Measurements from ENCODE around the gene SLC30A4. TPM values are rescaled to one million over a fixed set of nuclear protein-coding genes. Genes with fewer than 3 reads are reported as not detected.
A peak's percentile ranks its signal among the peaks of the same experiment; 100 is the strongest.

The SLC30A4 gene
- total RNA-seq = 1 to 10 TPM; 3.6 to 3.8 TPM
- polyA plus RNA-seq = 1 to 10 TPM; 2.5 to 2.8 TPM

GRCh38 chr15:45522328-45523165, at the start of gene SLC30A4:
Gene SLC30A4, minus strand, starts transcription at chr15:45522755. Its CDS starts 401 bp downstream, at chr15:45522354.
- peak; percentile 68 to 75 (median 69) for DNase-seq
- Mint-ChIP-seq H3K4me3 (peak within 1 kb of the TSS; percentile 87 to 96 (median 94)), H3K27ac (peak within 1 kb of the TSS; percentile 36 to 93 (median 88)), H3K4me1 (peaks cover 18 to 28% (median 21%) of the 10 kb centered on the region in 4 donors), H3K9me3 (no peaks in the 10 kb centered on the region), H3K36me3 (peaks cover 6 to 14% of the 10 kb centered on the region in 2 donors), H3K27me3 (no peaks in the 10 kb centered on the region)
- H3K27me3 ChIP-seq (ENCODE audit: insufficient read depth, low read length) = no peaks in the 10 kb centered on the region
- H3K9me3 ChIP-seq (ENCODE audit: control insufficient read depth in 1 of 2, low read length in 2 of 2) = no peaks in the 10 kb centered on the region
- intact Hi-C loops (cut with micrococcal nuclease) = loop anchor here (1.0 to 2.0 kb wide), 6 partner anchors 64 to 324 kb away; partner anchors contain the start of gene BLOC1S6
- peaks cover 15% of the 10 kb centered on the region for H3K4me1 ChIP-seq (ENCODE audit: insufficient read depth, low read length)
- peak within 1 kb of the TSS; percentile 62 to 82 for H3K4me3 ChIP-seq (ENCODE audit: low read length in 2 of 2)
- peak within 1 kb of the TSS; percentile 54 for H3K27ac ChIP-seq (ENCODE audit: low read depth, low read length)
- CTCF ChIA-PET (ENCODE audit: partially characterized antibody) = interaction anchor here (1.0 to 1.2 kb wide), 3 partner anchors 13 to 64 kb away, joined by 3 to 5 read pairs (median 4); no protein-coding TSS in a partner anchor
- POLR2A ChIA-PET (ENCODE audit: partially characterized antibody) = interaction anchor here (1.9 to 2.6 kb wide), 2 partner anchors 64 to 113 kb away, joined by 5 to 8 read pairs; partner anchors contain the start of genes BLOC1S6 and SQOR
- no peaks in the 10 kb centered on the region for H3K36me3 ChIP-seq (ENCODE audit: insufficient read depth, low read length)

GRCh38 chr15:45555934-45556608, 33.5 kb upstream of the SLC30A4 start:
- H3K36me3 Mint-ChIP-seq = no peaks in the 10 kb centered on the region
- ChIA-PET POLR2A (ENCODE audit: partially characterized antibody) (no interaction called here), CTCF (ENCODE audit: partially characterized antibody) (interaction anchor here (2.1 kb wide), 1 partner anchor 58 kb away, joined by 7 read pairs; no protein-coding TSS in a partner anchor)
- H3K4me3 Mint-ChIP-seq = no peak overlapping the region
- no peaks in the 10 kb centered on the region for H3K4me1 ChIP-seq (ENCODE audit: insufficient read depth, low read length)
- no peaks in the 10 kb centered on the region for H3K36me3 ChIP-seq (ENCODE audit: insufficient read depth, low read length)
- intact Hi-C loops (cut with micrococcal nuclease) = no loop called here
- H3K27me3 Mint-ChIP-seq = peaks cover 18 to 19% of the 10 kb centered on the region in 2 donors
- no peak overlapping the region for H3K27ac Mint-ChIP-seq
- H3K4me3 ChIP-seq (ENCODE audit: low read length in 2 of 2) = no peak overlapping the region
- no peak overlapping the region for H3K27ac ChIP-seq (ENCODE audit: low read depth, low read length)
- no peaks in the 10 kb centered on the region for H3K4me1 Mint-ChIP-seq
- peaks cover 3% of the 10 kb centered on the region for H3K27me3 ChIP-seq (ENCODE audit: insufficient read depth, low read length)
- no peaks in the 10 kb centered on the region for H3K9me3 ChIP-seq (ENCODE audit: control insufficient read depth in 1 of 2, low read length in 2 of 2)
- no peaks in the 10 kb centered on the region for H3K9me3 Mint-ChIP-seq
- no peak for DNase-seq

GRCh38 chr15:45551676-45552075, 29.1 kb upstream of the SLC30A4 start:
- ChIA-PET CTCF (ENCODE audit: partially characterized antibody) (no interaction called here), POLR2A (ENCODE audit: partially characterized antibody) (no interaction called here)
- Mint-ChIP-seq H3K36me3 (no peaks in the 10 kb centered on the region), H3K4me1 (no peaks in the 10 kb centered on the region), H3K27me3 (peaks cover 11 to 14% of the 10 kb centered on the region in 2 donors), H3K27ac (no peak overlapping the region), H3K9me3 (no peaks in the 10 kb centered on the region), H3K4me3 (no peak overlapping the region)
- intact Hi-C loops (cut with micrococcal nuclease) = no loop called here
- no peak overlapping the region for H3K4me3 ChIP-seq (ENCODE audit: low read length in 2 of 2)
- no peaks in the 10 kb centered on the region for H3K36me3 ChIP-seq (ENCODE audit: insufficient read depth, low read length)
- no peaks in the 10 kb centered on the region for H3K4me1 ChIP-seq (ENCODE audit: insufficient read depth, low read length)
- no peaks in the 10 kb centered on the region for H3K9me3 ChIP-seq (ENCODE audit: control insufficient read depth in 1 of 2, low read length in 2 of 2)
- H3K27ac ChIP-seq (ENCODE audit: low read depth, low read length) = no peak overlapping the region
- DNase-seq = no peak
- no peaks in the 10 kb centered on the region for H3K27me3 ChIP-seq (ENCODE audit: insufficient read depth, low read length)

GRCh38 chr15:45550436-45550835, 27.9 kb upstream of the SLC30A4 start:
- POLR2A ChIA-PET (ENCODE audit: partially characterized antibody) = no interaction called here
- peaks cover 5 to 10% of the 10 kb centered on the region in 2 donors for H3K27me3 Mint-ChIP-seq
- Histone ChIP-seq H3K4me1 (ENCODE audit: insufficient read depth, low read length) (no peaks in the 10 kb centered on the region), H3K27me3 (ENCODE audit: insufficient read depth, low read length) (no peaks in the 10 kb centered on the region), H3K36me3 (ENCODE audit: insufficient read depth, low read length) (no peaks in the 10 kb centered on the region), H3K4me3 (ENCODE audit: low read length in 2 of 2) (no peak overlapping the region), H3K9me3 (ENCODE audit: control insufficient read depth in 1 of 2, low read length in 2 of 2) (no peaks in the 10 kb centered on the region), H3K27ac (ENCODE audit: low read depth, low read length) (no peak overlapping the region)
- H3K36me3 Mint-ChIP-seq = no peaks in the 10 kb centered on the region
- H3K4me3 Mint-ChIP-seq = no peak overlapping the region
- CTCF ChIA-PET (ENCODE audit: partially characterized antibody) = no interaction called here
- intact Hi-C loops (cut with micrococcal nuclease) = no loop called here
- H3K9me3 Mint-ChIP-seq = no peaks in the 10 kb centered on the region
- H3K27ac Mint-ChIP-seq = no peak overlapping the region
- DNase-seq = no peak
- H3K4me1 Mint-ChIP-seq = no peaks in the 10 kb centered on the region

GRCh38 chr15:45549541-45550220, 27.1 kb upstream of the SLC30A4 start:
- H3K4me3 ChIP-seq (ENCODE audit: low read length in 2 of 2) = no peak overlapping the region
- H3K4me3 Mint-ChIP-seq = no peak overlapping the region
- POLR2A ChIA-PET (ENCODE audit: partially characterized antibody) = no interaction called here
- no peaks in the 10 kb centered on the region for H3K27me3 ChIP-seq (ENCODE audit: insufficient read depth, low read length)
- H3K27me3 Mint-ChIP-seq = peaks cover 5 to 9% of the 10 kb centered on the region in 2 donors
- H3K27ac Mint-ChIP-seq = no peak overlapping the region
- H3K9me3 ChIP-seq (ENCODE audit: control insufficient read depth in 1 of 2, low read length in 2 of 2) = no peaks in the 10 kb centered on the region
- no peaks in the 10 kb centered on the region for H3K4me1 ChIP-seq (ENCODE audit: insufficient read depth, low read length)
- no peaks in the 10 kb centered on the region for H3K36me3 ChIP-seq (ENCODE audit: insufficient read depth, low read length)
- CTCF ChIA-PET (ENCODE audit: partially characterized antibody) = no interaction called here
- H3K9me3 Mint-ChIP-seq = no peaks in the 10 kb centered on the region
- intact Hi-C loops (cut with micrococcal nuclease) = no loop called here
- no peak overlapping the region for H3K27ac ChIP-seq (ENCODE audit: low read depth, low read length)
- DNase-seq = no peak
- no peaks in the 10 kb centered on the region for H3K4me1 Mint-ChIP-seq
- H3K36me3 Mint-ChIP-seq = no peaks in the 10 kb centered on the region

GRCh38 chr15:45548753-45549520, 26.4 kb upstream of the SLC30A4 start:
- Mint-ChIP-seq H3K36me3 (no peaks in the 10 kb centered on the region), H3K27me3 (peaks cover 5 to 9% of the 10 kb centered on the region in 2 donors), H3K4me1 (no peaks in the 10 kb centered on the region), H3K27ac (no peak overlapping the region), H3K9me3 (no peaks in the 10 kb centered on the region), H3K4me3 (no peak overlapping the region)
- CTCF ChIA-PET (ENCODE audit: partially characterized antibody) = no interaction called here
- DNase-seq = no peak
- Histone ChIP-seq H3K27me3 (ENCODE audit: insufficient read depth, low read length) (no peaks in the 10 kb centered on the region), H3K36me3 (ENCODE audit: insufficient read depth, low read length) (no peaks in the 10 kb centered on the region), H3K4me3 (ENCODE audit: low read length in 2 of 2) (no peak overlapping the region), H3K27ac (ENCODE audit: low read depth, low read length) (no peak overlapping the region), H3K4me1 (ENCODE audit: insufficient read depth, low read length) (no peaks in the 10 kb centered on the region), H3K9me3 (ENCODE audit: control insufficient read depth in 1 of 2, low read length in 2 of 2) (no peaks in the 10 kb centered on the region)
- intact Hi-C loops (cut with micrococcal nuclease) = no loop called here
- POLR2A ChIA-PET (ENCODE audit: partially characterized antibody) = no interaction called here

Measured in CD4-positive, alpha-beta memory T cell (primary cell).